Neuronal stem cell (in vitro differentiated cells): ENCODE results near the gene FAM13B.
"Not testable (repeated sequence)": the region's sequence is repeated elsewhere in the genome, so short reads cannot be mapped to it uniquely, and the experiment has no call there.

Experiments
- DNase-seq: peaks from one replicate; pipeline ENCODE4 v3.0.0-alpha.2; 2013; ENCODE audit warnings: low spot score
- H2AFZ ChIP-seq: one replicate; pipeline ENCODE4 v1.6.1; 2013; ENCODE audit warnings: mild to moderate bottlenecking, low read length, inconsistent platforms
- H2AK5ac ChIP-seq: 2 replicates; pipeline ENCODE4 v1.6.1; 2013; ENCODE audit warnings: low read depth, mild to moderate bottlenecking, inconsistent platforms, low read length, moderate library complexity, mixed read lengths
- H2BK120ac ChIP-seq: 2 replicates; pipeline ENCODE4 v1.6.1; 2013; ENCODE audit warnings: low read depth, mild to moderate bottlenecking, inconsistent platforms, low read length, moderate library complexity, mixed read lengths
- H2BK12ac ChIP-seq: one replicate; pipeline ENCODE4 v1.6.1; 2013; ENCODE audit warnings: low read length, inconsistent platforms
- H2BK15ac ChIP-seq: 2 replicates; pipeline ENCODE4 v1.6.1; 2013; ENCODE audit warnings: mild to moderate bottlenecking, low read length, inconsistent platforms, mixed read lengths
- H2BK5ac ChIP-seq: one replicate; pipeline ENCODE4 v1.6.1; 2013; ENCODE audit warnings: inconsistent platforms, mild to moderate bottlenecking, low read length, moderate library complexity
- H3K14ac ChIP-seq: one replicate; pipeline ENCODE4 v1.6.1; 2013; ENCODE audit warnings: low read length, inconsistent platforms
- H3K18ac ChIP-seq: 2 replicates; pipeline ENCODE4 v1.6.1; 2013; ENCODE audit warnings: low read length, inconsistent platforms
- H3K23ac ChIP-seq: 2 replicates; pipeline ENCODE4 v1.6.1; 2013; ENCODE audit warnings: low read depth, mild to moderate bottlenecking, mixed read lengths, low read length, inconsistent platforms; ENCODE audit not compliant: poor library complexity
- H3K27ac ChIP-seq: replicated peaks from 3 replicates; pipeline ENCODE4 v1.5.1; 2013; ENCODE audit warnings: low read length, inconsistent platforms
- H3K27me3 ChIP-seq, 3 experiments: 2 replicates each; pipeline ENCODE4 v1.6.1; 2013; ENCODE audit warnings: low read length in 3 of 3, mild to moderate bottlenecking in 2 of 3, inconsistent platforms in 1 of 3, low read depth in 1 of 3, mixed read lengths in 1 of 3, moderate library complexity in 1 of 3; ENCODE audit not compliant: control insufficient read depth in 3 of 3, insufficient read depth in 3 of 3
- H3K36me3 ChIP-seq, 2 donors: replicated peaks in 1 of 2; 2 replicates each; pipeline ENCODE4 v1.6.1; 2013; ENCODE audit warnings: low read length in 2 of 2; ENCODE audit not compliant: control insufficient read depth in 2 of 2, insufficient read depth in 2 of 2
- H3K4ac ChIP-seq: 2 replicates; pipeline ENCODE4 v1.6.1; 2013; ENCODE audit warnings: inconsistent platforms, mild to moderate bottlenecking, low read length, moderate library complexity
- H3K4me1 ChIP-seq, 2 donors: 1 replicate in 1 of 2; 2 replicates in 1 of 2; pipeline ENCODE4 v1.6.1; 2013; ENCODE audit warnings: low read length in 2 of 2, low read depth in 1 of 2; ENCODE audit not compliant: control insufficient read depth in 2 of 2, insufficient read depth in 1 of 2
- H3K4me2 ChIP-seq: one replicate; pipeline ENCODE4 v1.6.1; 2013; ENCODE audit warnings: mild to moderate bottlenecking, low read length, inconsistent platforms; ENCODE audit not compliant: insufficient read depth, poor library complexity, severe bottlenecking
- H3K4me3 ChIP-seq, 2 donors: 2 replicates each; pipeline ENCODE4 v1.5.1; 2013; ENCODE audit warnings: low read length in 2 of 2, mild to moderate bottlenecking in 2 of 2, inconsistent platforms in 1 of 2, moderate library complexity in 1 of 2
- H3K79me1 ChIP-seq: one replicate; pipeline ENCODE4 v1.6.1; 2013; ENCODE audit warnings: low read depth, mild to moderate bottlenecking, inconsistent platforms, low read length, moderate library complexity
- H3K9ac ChIP-seq: one replicate; pipeline ENCODE4 v1.6.1; 2013; ENCODE audit warnings: mild to moderate bottlenecking, low read depth, low read length, inconsistent platforms; ENCODE audit not compliant: poor library complexity
- H3K9me3 ChIP-seq, 2 donors: replicated peaks in 1 of 2; 2 replicates each; pipeline versions ENCODE3 to v1.6.1; 2013; ENCODE audit warnings: low read length in 2 of 2, mild to moderate bottlenecking in 2 of 2, inconsistent platforms in 1 of 2, low read depth in 1 of 2, mixed read lengths in 1 of 2, moderate library complexity in 1 of 2; ENCODE audit not compliant: control insufficient read depth in 2 of 2, insufficient read depth in 1 of 2
- H4K8ac ChIP-seq: one replicate; pipeline ENCODE4 v1.6.1; 2013; ENCODE audit warnings: low read depth, mild to moderate bottlenecking, inconsistent platforms, low read length, moderate library complexity
- H4K91ac ChIP-seq: one replicate; pipeline ENCODE4 v1.6.1; 2013; ENCODE audit warnings: low read length, low read depth, mild to moderate bottlenecking, inconsistent platforms; ENCODE audit not compliant: poor library complexity
- WGBS, 2 donors: extraction: QIAGEN DNeasy Blood & Tissue Kit; methylation state at CpG; one replicate each; pipeline ENCODE4 v1.1.7; 2013; ENCODE audit warnings: missing lambda C conversion rate in 2 of 2, mixed read lengths in 1 of 2; ENCODE audit not compliant: insufficient read length in 2 of 2, insufficient replicate concordance in 1 of 2; ENCODE audit errors: extremely low coverage in 2 of 2; 5-methylcytosine and 5-hydroxymethylcytosine counted together

FAM13B gene

DNA sequence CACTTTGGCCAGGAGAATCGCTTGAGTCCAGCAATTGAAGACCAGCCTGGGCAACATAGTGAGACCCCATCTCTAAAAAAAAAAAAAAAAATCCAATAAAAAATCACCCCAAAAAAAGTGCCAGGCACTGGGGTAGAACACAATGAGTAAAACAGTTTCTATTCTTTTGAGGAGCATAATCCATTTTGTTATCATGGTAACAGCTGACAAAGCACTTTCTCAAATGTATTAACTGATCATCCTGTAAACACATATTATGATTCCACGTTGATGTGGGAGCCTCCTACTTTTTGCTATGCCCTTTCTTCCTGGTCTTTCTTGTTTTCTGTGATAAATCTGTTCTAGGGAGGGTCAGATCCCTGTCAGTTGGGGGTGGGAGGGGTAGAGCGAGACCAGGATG, 20.7 kb upstream of the FAM13B start:
- no peak overlapping the region for H3K4me2 ChIP-seq
- no CpG with 5 or more reads among the region's 3 CpGs for WGBS, 2 donors
- H3K9ac ChIP-seq: no peak overlapping the region
- peak overlapping the region; percentile 83 for H2AFZ ChIP-seq
- H4K8ac ChIP-seq: no peak overlapping the region
- peaks cover 0 to 2% of the 10 kb centered on the region in 2 donors for H3K4me1 ChIP-seq
- H3K18ac ChIP-seq: no peak overlapping the region
- no peak overlapping the region for H2BK15ac ChIP-seq
- H3K23ac ChIP-seq: no peak overlapping the region
- no peak overlapping the region for H4K91ac ChIP-seq
- H3K9me3 ChIP-seq: no peaks in the 10 kb centered on the region
- no peak for DNase-seq
- peaks cover 0 to 6% (median 0%) of the 10 kb centered on the region in 3 experiments for H3K27me3 ChIP-seq
- H3K79me1 ChIP-seq: no peaks in the 10 kb centered on the region
- H3K4ac ChIP-seq: no peak overlapping the region
- H3K14ac ChIP-seq: no peak overlapping the region
- no peak overlapping the region for H2BK5ac ChIP-seq
- H2BK120ac ChIP-seq: no peak overlapping the region
- no peaks in the 10 kb centered on the region for H3K36me3 ChIP-seq
- H2BK12ac ChIP-seq: no peak overlapping the region
- H2AK5ac ChIP-seq: no peak overlapping the region
- no peak overlapping the region for H3K4me3 ChIP-seq
- H3K27ac ChIP-seq: no peak overlapping the region

DNA sequence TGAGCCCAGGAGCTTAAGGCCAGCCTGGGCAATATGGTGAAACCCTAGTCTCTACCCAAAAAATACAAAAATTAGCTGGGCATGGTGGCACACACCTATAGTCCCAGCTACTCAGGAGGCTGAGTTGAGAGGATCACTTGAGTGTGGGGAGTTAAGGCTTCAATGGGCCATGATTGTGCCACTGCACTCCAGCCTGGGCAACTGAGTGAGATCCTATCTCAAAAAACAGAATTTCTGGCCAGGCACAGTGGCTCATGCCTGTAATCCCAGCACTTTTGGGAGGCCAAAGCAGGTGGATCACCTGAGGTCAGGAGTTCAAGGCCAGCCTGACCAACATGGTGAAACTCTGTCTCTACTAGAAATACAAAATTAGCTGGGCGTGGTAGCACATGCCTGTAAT, 19.8 kb upstream of the FAM13B start:
- H3K23ac ChIP-seq, H3K4me2 ChIP-seq, H4K91ac ChIP-seq, H2AFZ ChIP-seq, H3K9ac ChIP-seq, H4K8ac ChIP-seq, DNase-seq, H2BK12ac ChIP-seq, H3K18ac ChIP-seq, H3K4me1 ChIP-seq, H2AK5ac ChIP-seq, H2BK120ac ChIP-seq, H2BK15ac ChIP-seq, H2BK5ac ChIP-seq, H3K14ac ChIP-seq, H3K4ac ChIP-seq, H3K79me1 ChIP-seq, H3K36me3 ChIP-seq, H3K4me3 ChIP-seq, H3K27ac ChIP-seq, H3K9me3 ChIP-seq: not testable (repeated sequence)
- no CpG with 5 or more reads among the region's 1 CpG for whole genome bisulfite sequencing, 2 donors
- H3K27me3 ChIP-seq: peaks cover 0 to 11% (median 0%) of the 10 kb centered on the region in 3 experiments

DNA sequence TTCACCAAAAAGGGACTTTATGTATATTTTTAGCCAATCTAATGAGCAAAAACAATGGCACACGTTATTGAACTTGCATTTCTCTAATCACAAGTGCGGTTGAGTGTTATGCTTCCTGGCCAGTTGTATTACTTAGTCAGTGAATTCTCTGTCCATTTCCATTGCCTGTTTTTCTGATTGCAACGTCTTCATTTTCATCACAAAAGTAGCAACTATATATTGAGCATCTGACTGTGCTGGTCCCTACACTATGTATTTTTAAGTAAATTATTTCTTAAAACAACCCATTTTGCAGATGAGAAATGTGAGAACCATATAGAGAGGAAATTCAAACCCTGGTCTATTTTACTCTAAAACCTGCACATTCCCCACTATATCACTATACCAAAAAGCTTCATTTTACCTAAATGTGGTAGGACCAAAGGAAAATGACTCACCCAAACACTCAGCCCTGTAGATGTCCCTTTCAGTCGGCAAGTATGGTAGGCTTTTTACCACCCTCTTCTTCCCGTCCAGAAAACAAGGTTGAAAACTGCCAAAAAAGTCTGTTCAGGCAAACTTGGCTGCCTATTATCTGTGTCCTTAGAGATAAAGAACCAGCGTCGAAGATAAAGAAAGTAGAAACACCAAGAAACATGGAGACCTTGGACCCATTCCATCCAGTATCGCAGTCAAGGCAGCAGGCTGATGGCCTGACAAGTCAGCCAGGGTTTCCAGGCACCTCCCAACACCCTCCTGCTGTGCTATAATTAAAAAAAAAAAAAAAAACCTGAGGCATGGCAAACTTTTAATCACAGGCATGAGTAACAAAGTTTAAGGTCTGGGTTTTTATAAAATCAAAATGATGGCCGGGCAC, 18.8 kb upstream of the FAM13B start:
- Histone ChIP-seq H2AFZ (no peak overlapping the region), H2BK120ac (no peak overlapping the region), H3K4me1 (peaks cover 0 to 2% of the 10 kb centered on the region in 2 donors), H2AK5ac (no peak overlapping the region), H3K4me3 (no peak overlapping the region), H3K4ac (no peak overlapping the region), H3K27me3 (peaks cover 0 to 11% (median 0%) of the 10 kb centered on the region in 3 experiments), H4K8ac (no peak overlapping the region), H3K18ac (no peak overlapping the region), H3K9me3 (no peaks in the 10 kb centered on the region), H2BK12ac (no peak overlapping the region), H2BK5ac (no peak overlapping the region), H3K14ac (no peak overlapping the region), H2BK15ac (no peak overlapping the region), H3K9ac (no peak overlapping the region), H3K23ac (no peak overlapping the region), H4K91ac (no peak overlapping the region), H3K36me3 (no peaks in the 10 kb centered on the region), H3K27ac (no peak overlapping the region), H3K79me1 (no peaks in the 10 kb centered on the region), H3K4me2 (no peak overlapping the region)
- no peak for DNase-seq
- no CpG with 5 or more reads among the region's 9 CpGs for WGBS, 2 donors

DNA sequence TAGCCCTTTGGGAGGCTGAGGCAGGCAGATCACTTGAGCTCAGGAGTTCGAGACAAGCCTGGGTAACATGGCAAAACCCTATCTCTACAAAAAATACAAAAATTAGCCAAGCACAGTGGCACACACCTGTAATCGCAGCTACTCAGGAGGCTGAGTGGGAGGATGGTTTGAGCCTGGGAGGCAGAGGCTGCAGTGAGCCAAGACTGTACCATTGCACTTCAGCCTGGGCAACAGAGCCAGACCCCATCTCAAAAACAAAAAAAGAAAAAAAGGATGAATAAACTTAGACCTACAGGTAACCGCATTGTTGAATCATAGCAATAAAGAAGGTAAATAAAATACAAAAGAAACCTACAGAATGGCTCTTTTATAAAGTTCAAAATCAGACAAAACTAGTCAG, 12.4 kb upstream of the FAM13B start:
- H4K91ac ChIP-seq, H3K4ac ChIP-seq, H3K23ac ChIP-seq, H3K27ac ChIP-seq, H3K79me1 ChIP-seq, H3K9me3 ChIP-seq, H3K18ac ChIP-seq, H2BK5ac ChIP-seq, H2BK15ac ChIP-seq, H3K9ac ChIP-seq, DNase-seq, H2BK120ac ChIP-seq, H3K4me3 ChIP-seq, H4K8ac ChIP-seq, H3K4me1 ChIP-seq, H2BK12ac ChIP-seq, H3K36me3 ChIP-seq, H3K4me2 ChIP-seq, H2AFZ ChIP-seq, H3K14ac ChIP-seq, H3K27me3 ChIP-seq, H2AK5ac ChIP-seq: not testable (repeated sequence)
- no CpG with 5 or more reads among the region's 3 CpGs for WGBS, 2 donors
